SK-N-SH (cell line): ENCODE measurements around the gene PDE6B.

Experiments used
- EP300 ChIP-seq, 2 experiments: IDR thresholded peaks; 2 replicates each; pipeline versions ENCODE4 v1.4.0 to v1.6.1; 2012; ENCODE audit warnings: borderline replicate concordance in 1 of 2, low read depth in 1 of 2, low read length in 1 of 2
- GABPA ChIP-seq: IDR thresholded peaks from 2 replicates; pipeline ENCODE4 v1.4.0; 2012; ENCODE audit warnings: low read depth, mild to moderate bottlenecking
- GATA2 ChIP-seq: sonication (generic); formaldehyde crosslinking; IDR thresholded peaks from 2 replicates; pipeline ENCODE4 v1.5.0; 2020; ENCODE audit warnings: mild to moderate bottlenecking, missing genetic modification reagents
- POLR2AphosphoS5 ChIP-seq: IDR thresholded peaks from 2 replicates; pipeline ENCODE4 v1.6.1; 2012; ENCODE audit warnings: low read depth, low read length
- TF ChIP-seq, protein P1 (sequence below): fragments of 150-350 bp; IDR thresholded peaks from 2 replicates; pipeline ENCODE4 v1.6.1; 2017; ENCODE audit warnings: antibody characterized with exemption, low read length, low read depth, borderline replicate concordance
- TF ChIP-seq, protein P2 (sequence below): fragments of 200-600 bp; sonication (generic); IDR thresholded peaks from 2 replicates; pipeline ENCODE4 v1.6.1; 2017; ENCODE audit warnings: antibody characterized with exemption, mild to moderate bottlenecking, moderate library complexity

DNA sequence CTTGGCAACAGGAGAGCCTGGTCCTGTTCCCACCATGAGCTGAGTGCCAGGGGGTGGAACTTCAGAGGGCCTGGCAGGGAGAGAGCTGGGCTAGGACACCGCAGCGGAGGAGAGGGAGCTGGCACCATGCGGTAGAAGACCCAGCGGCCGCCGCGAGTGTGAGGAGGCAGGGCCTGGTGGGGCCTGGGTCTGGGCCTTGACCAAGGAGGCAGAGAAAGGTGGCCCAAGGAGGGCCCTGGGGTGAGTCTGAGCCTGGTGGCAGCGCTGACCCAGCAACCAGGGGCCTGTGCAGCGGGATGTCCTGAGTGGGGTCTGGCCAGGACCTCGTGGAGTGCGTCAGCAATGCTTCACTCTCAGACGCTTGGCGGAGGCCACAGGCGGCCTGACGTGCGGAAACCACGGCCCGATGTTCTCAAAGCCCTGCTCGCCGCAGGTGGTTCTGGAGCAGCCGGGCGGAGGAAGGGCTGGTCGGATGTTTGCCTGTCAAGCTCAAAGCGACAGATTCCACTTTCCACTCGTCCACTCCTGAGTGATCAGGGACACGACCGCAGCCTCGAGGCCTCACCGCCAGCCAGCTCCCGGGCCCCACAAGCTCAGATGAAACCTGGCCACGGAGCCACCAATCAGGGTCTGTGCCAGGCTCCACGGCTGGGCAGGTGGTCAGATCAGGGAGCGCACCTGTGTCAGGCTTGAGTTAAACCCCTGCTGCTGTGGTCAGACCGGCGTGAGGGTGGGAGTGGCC lies 27.9 kb downstream of the PDE6B start:
- TF ChIP-seq POLR2AphosphoS5, result no peak
- TF ChIP-seq, protein P1, sequence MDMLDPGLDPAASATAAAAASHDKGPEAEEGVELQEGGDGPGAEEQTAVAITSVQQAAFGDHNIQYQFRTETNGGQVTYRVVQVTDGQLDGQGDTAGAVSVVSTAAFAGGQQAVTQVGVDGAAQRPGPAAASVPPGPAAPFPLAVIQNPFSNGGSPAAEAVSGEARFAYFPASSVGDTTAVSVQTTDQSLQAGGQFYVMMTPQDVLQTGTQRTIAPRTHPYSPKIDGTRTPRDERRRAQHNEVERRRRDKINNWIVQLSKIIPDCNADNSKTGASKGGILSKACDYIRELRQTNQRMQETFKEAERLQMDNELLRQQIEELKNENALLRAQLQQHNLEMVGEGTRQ, result no peak
- no peak for TF ChIP-seq GATA2 (CRISPR knock-in tag)
- TF ChIP-seq GABPA, result no peak
- TF ChIP-seq, protein P2, sequence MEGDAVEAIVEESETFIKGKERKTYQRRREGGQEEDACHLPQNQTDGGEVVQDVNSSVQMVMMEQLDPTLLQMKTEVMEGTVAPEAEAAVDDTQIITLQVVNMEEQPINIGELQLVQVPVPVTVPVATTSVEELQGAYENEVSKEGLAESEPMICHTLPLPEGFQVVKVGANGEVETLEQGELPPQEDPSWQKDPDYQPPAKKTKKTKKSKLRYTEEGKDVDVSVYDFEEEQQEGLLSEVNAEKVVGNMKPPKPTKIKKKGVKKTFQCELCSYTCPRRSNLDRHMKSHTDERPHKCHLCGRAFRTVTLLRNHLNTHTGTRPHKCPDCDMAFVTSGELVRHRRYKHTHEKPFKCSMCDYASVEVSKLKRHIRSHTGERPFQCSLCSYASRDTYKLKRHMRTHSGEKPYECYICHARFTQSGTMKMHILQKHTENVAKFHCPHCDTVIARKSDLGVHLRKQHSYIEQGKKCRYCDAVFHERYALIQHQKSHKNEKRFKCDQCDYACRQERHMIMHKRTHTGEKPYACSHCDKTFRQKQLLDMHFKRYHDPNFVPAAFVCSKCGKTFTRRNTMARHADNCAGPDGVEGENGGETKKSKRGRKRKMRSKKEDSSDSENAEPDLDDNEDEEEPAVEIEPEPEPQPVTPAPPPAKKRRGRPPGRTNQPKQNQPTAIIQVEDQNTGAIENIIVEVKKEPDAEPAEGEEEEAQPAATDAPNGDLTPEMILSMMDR, result no peak
- TF ChIP-seq EP300 (IDR thresholded peaks at IDR 0.05; ENCODE audit: borderline replicate concordance in 1 of 2, low read depth in 1 of 2, low read length in 1 of 2), result no peak
